Measurements from ENCODE around the gene NT5DC1.

The NT5DC1 gene

DNA sequence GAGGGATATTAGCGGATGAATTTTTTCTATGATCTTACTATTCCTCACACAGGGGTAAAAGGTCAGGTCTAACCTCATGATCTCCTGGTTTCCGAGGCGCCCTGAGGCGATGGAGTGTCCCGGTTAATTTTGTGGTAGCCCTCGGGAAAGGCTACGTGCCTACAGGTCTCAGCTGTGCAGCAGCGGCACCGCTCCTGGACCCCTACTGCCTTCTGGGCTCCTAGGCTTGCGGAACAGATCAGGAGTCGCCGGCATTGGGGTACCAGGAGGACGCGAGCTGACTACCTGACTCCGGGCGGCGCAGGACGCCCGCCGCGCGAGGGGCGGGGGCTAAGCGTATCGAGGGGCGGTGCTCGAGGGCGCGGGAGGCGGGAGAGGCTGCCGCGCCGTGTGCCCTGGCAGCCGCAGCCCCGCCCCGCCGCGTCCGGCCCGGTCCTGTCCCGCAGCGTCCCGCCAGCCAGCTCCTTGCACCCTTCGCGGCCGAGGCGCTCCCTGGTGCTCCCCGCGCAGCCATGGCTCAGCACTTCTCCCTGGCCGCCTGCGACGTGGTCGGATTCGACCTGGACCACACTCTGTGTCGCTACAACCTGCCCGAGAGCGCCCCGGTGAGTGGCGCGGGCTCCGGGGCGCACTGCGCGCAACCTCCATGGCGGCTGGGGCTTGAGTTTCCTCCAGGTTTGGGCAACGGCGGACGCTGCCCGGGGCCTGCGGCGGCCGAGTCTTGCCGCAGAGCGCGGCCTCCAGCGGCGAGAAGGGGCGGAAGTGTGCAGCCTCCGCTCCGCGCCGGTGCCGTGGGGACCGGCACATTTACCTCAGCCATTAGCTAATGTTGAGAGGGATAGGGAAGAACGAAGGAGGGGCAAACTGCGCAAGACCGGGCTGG, at the start of gene NT5DC1:
NT5DC1 (plus strand) TSS at position 435 of the 883 bp plus-strand sequence; CDS start at position 513, 78 bp downstream.
- peak within 1 kb of the TSS; percentile 68 for H3K4me3 ChIP-seq (ENCODE audit: low read length)
- peak within 1 kb of the TSS; percentile 59 for H3K9ac ChIP-seq (ENCODE audit: low read length)
- H3K36me3 ChIP-seq (ENCODE audit: control insufficient read depth, insufficient read depth, low read length): no peaks in the 10 kb centered on the region
- H3K27ac ChIP-seq (ENCODE audit: low read depth, low read length): peak within 1 kb of the TSS; percentile 91
- no peaks in the 10 kb centered on the region for H3K27me3 ChIP-seq (ENCODE audit: control insufficient read depth, insufficient read depth, low read length)
- no peaks in the 10 kb centered on the region for H3K4me1 ChIP-seq (ENCODE audit: control insufficient read depth, insufficient read depth, low read length)

DNA sequence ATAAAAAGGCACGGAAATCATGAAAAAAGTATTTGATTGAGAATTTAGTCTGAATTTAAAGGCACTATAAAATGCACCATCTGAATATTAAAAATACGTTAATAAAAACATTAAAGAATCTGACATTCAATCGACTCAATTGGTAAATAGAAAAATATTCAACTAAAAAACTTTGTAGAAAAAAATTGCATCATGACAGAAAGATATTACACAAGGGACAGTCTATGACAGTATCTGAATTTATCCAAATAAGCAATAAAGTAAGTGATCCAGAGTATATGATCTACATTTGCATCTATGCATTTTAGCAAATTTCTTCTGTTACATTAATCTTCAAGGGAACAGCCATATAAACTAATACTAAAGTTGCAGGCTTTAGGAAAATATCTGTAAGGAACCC, 49.4 kb upstream of the NT5DC1 start:
- Histone ChIP-seq H3K27ac (ENCODE audit: low read depth, low read length) (no peak overlapping the region), H3K4me3 (ENCODE audit: low read length) (no peak overlapping the region), H3K4me1 (ENCODE audit: control insufficient read depth, insufficient read depth, low read length) (no peaks in the 10 kb centered on the region), H3K27me3 (ENCODE audit: control insufficient read depth, insufficient read depth, low read length) (no peaks in the 10 kb centered on the region), H3K9ac (ENCODE audit: low read length) (no peak overlapping the region), H3K36me3 (ENCODE audit: control insufficient read depth, insufficient read depth, low read length) (no peaks in the 10 kb centered on the region)

DNA sequence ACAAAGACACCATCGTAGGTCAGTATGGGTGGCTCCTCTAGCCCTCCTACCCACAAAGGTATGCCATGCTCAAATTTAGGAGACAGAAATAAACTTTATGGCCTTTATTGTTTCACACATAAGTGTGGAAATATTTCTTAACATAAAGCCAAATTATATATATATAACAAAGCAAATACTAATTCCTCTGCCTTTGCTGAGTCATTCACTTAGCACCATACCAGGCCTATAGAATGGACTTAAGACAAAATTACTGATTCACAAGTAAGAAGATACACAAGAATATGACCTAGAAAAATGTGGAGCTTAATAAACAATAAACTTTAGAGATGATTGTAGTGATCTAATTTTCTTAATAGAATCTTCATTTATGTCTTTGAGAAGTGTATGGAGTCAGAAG, 45.1 kb upstream of the NT5DC1 start:
- H3K4me1 ChIP-seq (ENCODE audit: control insufficient read depth, insufficient read depth, low read length): no peaks in the 10 kb centered on the region
- no peak overlapping the region for H3K4me3 ChIP-seq (ENCODE audit: low read length)
- no peak overlapping the region for H3K27ac ChIP-seq (ENCODE audit: low read depth, low read length)
- no peak overlapping the region for H3K9ac ChIP-seq (ENCODE audit: low read length)
- H3K36me3 ChIP-seq (ENCODE audit: control insufficient read depth, insufficient read depth, low read length): no peaks in the 10 kb centered on the region
- no peaks in the 10 kb centered on the region for H3K27me3 ChIP-seq (ENCODE audit: control insufficient read depth, insufficient read depth, low read length)

DNA sequence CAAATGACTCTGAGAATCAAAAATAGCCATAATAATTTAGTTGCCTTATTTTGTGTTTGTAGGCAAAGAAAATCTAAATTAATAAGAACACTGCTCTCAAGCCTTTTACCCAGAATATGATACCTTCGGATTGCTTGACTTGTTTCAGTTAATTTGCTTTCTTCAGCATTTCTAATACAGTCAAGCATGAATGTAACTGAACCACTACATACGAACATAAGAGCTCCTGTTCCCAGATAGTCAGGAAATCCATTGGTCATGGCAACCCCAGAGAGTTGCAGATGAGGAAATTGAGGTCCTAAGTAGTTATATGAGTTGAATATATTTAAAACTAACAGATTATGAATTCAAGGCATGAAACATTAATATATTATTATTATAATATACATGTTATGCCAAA, 42.9 kb upstream of the NT5DC1 start:
- Histone ChIP-seq H3K36me3 (ENCODE audit: control insufficient read depth, insufficient read depth, low read length) (no peaks in the 10 kb centered on the region), H3K27me3 (ENCODE audit: control insufficient read depth, insufficient read depth, low read length) (no peaks in the 10 kb centered on the region), H3K27ac (ENCODE audit: low read depth, low read length) (no peak overlapping the region), H3K4me3 (ENCODE audit: low read length) (no peak overlapping the region), H3K9ac (ENCODE audit: low read length) (no peak overlapping the region), H3K4me1 (ENCODE audit: control insufficient read depth, insufficient read depth, low read length) (no peaks in the 10 kb centered on the region)

DNA sequence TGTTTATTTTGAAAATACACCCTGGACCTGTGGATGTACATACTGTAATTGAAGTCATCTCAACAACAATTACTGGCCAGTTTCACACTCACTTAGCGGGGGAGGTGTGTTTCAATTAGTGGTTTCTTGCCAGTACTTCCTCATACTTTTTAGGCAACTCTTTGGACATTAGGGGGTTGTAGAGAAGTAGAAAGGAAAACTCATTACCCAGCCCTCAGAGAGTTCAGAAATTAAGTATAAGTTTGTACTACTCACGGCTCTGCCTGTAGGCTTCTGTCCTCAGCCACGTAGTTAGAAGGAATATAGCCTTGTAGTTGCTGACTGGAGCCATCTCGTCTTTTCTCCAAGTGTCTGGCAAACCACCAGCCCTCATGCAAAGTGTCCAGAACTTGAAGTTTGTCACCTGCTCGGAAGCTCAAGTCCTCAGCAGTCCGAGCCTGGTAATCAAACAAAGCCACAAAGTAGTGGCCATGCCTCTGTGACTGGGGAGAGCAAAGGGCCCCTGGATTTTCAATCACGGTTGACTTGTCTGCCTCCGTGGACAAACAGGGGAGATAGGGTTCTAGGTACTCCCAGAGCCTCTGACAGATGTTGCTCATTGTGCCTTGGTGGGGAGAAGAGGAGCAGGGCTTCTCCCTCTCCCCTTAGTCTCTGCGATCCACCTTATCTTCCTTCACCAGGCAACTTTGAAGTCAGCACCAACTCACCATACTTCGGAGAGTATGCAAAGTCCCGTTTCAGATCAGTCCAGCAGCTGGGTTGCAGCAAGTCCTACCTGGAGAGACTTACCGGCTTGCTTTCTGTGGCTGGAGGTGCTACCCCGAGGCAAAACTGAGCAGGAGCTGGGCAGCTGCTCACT, 40.7 kb upstream of the NT5DC1 start:
- Histone ChIP-seq H3K9ac (ENCODE audit: low read length) (no peak overlapping the region), H3K27ac (ENCODE audit: low read depth, low read length) (no peak overlapping the region), H3K4me1 (ENCODE audit: control insufficient read depth, insufficient read depth, low read length) (no peaks in the 10 kb centered on the region), H3K4me3 (ENCODE audit: low read length) (peak overlapping the region; percentile 59), H3K36me3 (ENCODE audit: control insufficient read depth, insufficient read depth, low read length) (no peaks in the 10 kb centered on the region), H3K27me3 (ENCODE audit: control insufficient read depth, insufficient read depth, low read length) (no peaks in the 10 kb centered on the region)

DNA sequence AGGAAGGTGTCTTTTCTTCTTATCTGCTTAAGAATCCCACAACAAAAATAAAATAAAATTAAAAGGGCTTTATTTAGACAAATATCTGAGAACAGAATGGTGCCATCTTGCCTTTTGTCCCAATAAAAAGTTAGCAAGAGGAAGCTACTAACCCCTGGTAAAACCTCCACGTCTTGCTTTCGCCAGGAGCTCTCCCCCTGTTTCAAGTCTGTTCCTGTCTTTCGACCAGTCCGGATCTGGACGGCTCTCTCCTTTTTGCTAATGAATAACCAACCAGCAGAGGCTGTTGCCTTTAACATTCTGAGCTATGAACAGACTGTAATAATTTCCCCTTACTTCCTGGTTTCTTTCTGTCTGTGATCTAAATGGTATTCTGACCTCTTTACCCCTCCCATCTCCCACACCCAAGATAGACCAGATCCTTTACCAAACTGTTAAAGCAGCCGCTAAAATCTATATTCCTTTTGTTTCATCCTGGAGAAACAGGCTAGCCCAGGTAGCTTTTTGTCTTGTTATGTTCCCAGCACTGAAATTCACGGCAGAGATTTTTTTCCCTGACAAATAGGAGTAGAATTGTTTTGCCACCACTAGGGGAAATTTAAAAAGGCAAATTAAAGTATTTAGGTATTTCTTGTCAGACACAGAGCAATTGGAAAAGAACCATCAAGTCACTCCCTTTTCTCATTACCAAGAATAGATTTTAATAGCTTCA, 39.9 kb upstream of the NT5DC1 start, which contains the start of gene FRK:
FRK (minus strand) TSS at position 320 of the 712 bp plus-strand sequence. CDS start 580 bp downstream, outside the sequence.
- no peak within 1 kb of the TSS for H3K9ac ChIP-seq (ENCODE audit: low read length)
- no peaks in the 10 kb centered on the region for H3K4me1 ChIP-seq (ENCODE audit: control insufficient read depth, insufficient read depth, low read length)
- H3K4me3 ChIP-seq (ENCODE audit: low read length): peak within 1 kb of the TSS; percentile 59
- H3K27me3 ChIP-seq (ENCODE audit: control insufficient read depth, insufficient read depth, low read length): no peaks in the 10 kb centered on the region
- peak within 1 kb of the TSS; percentile 24 for H3K27ac ChIP-seq (ENCODE audit: low read depth, low read length)
- no peaks in the 10 kb centered on the region for H3K36me3 ChIP-seq (ENCODE audit: control insufficient read depth, insufficient read depth, low read length)

DNA sequence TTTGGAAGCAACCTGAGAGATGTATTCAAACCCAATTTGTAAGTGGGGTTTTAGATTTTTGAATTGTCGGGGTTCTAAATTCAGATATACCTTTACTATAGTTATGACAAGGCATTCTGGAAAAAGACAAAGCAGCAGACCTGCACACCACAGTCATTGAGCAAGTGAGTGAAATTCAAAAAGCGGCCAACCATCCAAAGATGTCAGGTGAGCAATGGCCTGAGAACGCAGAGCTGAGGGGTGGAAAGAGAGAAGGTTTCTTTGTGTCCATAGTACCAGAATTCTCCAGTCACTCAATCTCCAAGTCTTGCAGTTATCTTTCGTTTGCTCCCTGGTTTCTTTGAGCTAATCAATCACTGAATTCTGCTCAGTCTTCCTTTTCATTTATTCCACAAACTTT, 38.2 kb upstream of the NT5DC1 start:
- H3K36me3 ChIP-seq (ENCODE audit: control insufficient read depth, insufficient read depth, low read length): no peaks in the 10 kb centered on the region
- H3K4me3 ChIP-seq (ENCODE audit: low read length): no peak overlapping the region
- H3K27me3 ChIP-seq (ENCODE audit: control insufficient read depth, insufficient read depth, low read length): no peaks in the 10 kb centered on the region
- no peak overlapping the region for H3K27ac ChIP-seq (ENCODE audit: low read depth, low read length)
- no peaks in the 10 kb centered on the region for H3K4me1 ChIP-seq (ENCODE audit: control insufficient read depth, insufficient read depth, low read length)
- no peak overlapping the region for H3K9ac ChIP-seq (ENCODE audit: low read length)

DNA sequence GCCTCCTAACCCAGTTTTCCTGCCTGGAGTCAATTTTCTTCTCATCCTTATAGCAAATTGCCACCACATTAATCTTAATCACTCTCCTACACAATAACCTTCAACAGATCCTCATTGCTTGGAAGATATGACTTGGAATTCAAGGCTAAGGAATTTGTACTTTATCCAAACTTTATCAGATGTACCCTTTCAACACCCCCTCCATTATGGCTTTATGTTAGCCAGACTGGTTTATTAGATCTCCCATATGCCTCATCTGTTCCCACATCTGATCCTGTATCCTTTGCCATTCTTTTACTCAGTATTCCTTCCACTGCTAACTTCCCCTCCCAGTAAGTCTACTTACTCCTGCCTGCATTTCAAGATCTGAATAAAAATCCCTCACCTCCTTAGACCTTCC, 36.0 kb upstream of the NT5DC1 start:
- H3K9ac ChIP-seq (ENCODE audit: low read length): no peak overlapping the region
- no peaks in the 10 kb centered on the region for H3K27me3 ChIP-seq (ENCODE audit: control insufficient read depth, insufficient read depth, low read length)
- H3K4me1 ChIP-seq (ENCODE audit: control insufficient read depth, insufficient read depth, low read length): no peaks in the 10 kb centered on the region
- H3K4me3 ChIP-seq (ENCODE audit: low read length): no peak overlapping the region
- H3K27ac ChIP-seq (ENCODE audit: low read depth, low read length): no peak overlapping the region
- no peaks in the 10 kb centered on the region for H3K36me3 ChIP-seq (ENCODE audit: control insufficient read depth, insufficient read depth, low read length)

DNA sequence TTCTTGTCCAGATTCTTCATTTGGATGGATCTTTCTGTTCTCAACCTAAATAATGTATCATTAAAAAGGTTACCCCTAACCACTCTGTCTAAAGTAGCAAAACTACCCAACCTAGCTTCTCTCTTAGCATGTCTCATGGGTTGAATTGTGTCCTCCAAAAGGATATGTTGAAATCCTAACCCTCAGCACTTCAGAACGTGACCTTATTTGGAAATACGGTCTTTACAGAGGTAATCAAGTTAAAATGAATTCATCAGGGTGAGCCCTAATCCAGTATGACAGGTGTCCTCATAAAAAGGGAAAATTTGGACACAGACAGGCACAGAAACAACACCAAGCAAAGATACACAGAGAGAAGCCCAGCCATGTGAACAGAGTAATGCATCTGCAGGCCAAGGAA, 33.9 kb upstream of the NT5DC1 start:
- Histone ChIP-seq H3K4me1 (ENCODE audit: control insufficient read depth, insufficient read depth, low read length) (no peaks in the 10 kb centered on the region), H3K27me3 (ENCODE audit: control insufficient read depth, insufficient read depth, low read length) (no peaks in the 10 kb centered on the region), H3K4me3 (ENCODE audit: low read length) (no peak overlapping the region), H3K36me3 (ENCODE audit: control insufficient read depth, insufficient read depth, low read length) (no peaks in the 10 kb centered on the region), H3K9ac (ENCODE audit: low read length) (no peak overlapping the region), H3K27ac (ENCODE audit: low read depth, low read length) (no peak overlapping the region)

DNA sequence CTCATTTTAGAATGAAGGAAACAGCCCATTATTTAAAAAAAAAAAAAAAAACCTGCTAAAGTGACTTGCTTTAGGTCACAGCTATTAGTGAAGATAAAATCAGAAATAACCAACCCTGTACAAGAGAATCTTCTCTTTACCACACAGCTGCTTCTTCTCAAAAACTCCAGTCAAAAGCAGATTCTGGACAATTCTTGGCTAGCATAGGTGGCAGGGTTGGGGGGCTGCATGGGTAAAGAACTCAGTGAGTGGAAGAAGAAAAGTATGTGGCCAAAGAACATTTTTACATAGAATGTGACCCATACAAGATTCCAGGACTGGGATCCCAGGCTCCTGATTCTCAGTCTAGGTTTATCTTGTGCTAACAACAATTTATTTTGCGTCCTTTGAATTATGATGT, 30.6 kb upstream of the NT5DC1 start:
- Histone ChIP-seq H3K9ac (ENCODE audit: low read length) (no peak overlapping the region), H3K4me3 (ENCODE audit: low read length) (no peak overlapping the region), H3K27ac (ENCODE audit: low read depth, low read length) (no peak overlapping the region), H3K4me1 (ENCODE audit: control insufficient read depth, insufficient read depth, low read length) (no peaks in the 10 kb centered on the region), H3K36me3 (ENCODE audit: control insufficient read depth, insufficient read depth, low read length) (no peaks in the 10 kb centered on the region), H3K27me3 (ENCODE audit: control insufficient read depth, insufficient read depth, low read length) (no peaks in the 10 kb centered on the region)

DNA sequence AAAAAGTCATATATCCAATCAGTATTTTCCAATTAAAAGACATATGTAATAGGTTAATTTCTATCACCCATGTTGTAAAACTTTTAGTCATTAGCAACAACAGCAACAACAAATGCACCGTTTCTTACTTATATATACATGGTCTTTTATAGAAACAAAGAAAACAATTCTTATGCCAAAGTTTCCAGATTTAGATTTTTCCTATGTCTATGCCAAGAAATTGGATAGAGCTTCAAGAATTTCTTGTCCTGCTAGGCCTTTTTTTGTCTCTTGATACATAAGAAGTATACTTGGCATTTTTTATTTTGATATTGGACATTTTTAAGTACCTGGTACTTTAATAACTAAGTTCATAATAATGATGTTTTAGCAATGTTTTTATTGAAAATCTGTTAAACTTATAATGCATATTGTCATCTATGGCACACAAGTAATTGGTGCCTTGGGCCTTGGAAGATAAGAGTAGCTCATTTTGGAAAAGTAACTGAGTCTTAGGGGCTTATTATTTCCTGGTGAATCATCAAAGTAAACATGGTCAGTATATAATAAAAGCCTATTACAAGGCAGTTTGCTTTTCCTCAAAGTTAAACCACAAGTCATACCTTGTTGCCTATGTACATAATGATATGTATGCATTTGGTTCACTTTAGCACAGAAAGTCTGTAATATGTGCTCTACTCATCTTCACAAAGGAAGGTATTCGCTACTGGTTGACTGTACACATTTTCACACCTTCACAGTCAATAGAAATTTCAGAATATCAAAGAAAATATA, 29.9 kb upstream of the NT5DC1 start:
- no peaks in the 10 kb centered on the region for H3K4me1 ChIP-seq (ENCODE audit: control insufficient read depth, insufficient read depth, low read length)

More for the DNA sequence above, 29.9 kb upstream of the NT5DC1 start:
- Histone ChIP-seq H3K9ac (ENCODE audit: low read length) (no peak overlapping the region), H3K27me3 (ENCODE audit: control insufficient read depth, insufficient read depth, low read length) (no peaks in the 10 kb centered on the region), H3K27ac (ENCODE audit: low read depth, low read length) (no peak overlapping the region), H3K4me3 (ENCODE audit: low read length) (no peak overlapping the region), H3K36me3 (ENCODE audit: control insufficient read depth, insufficient read depth, low read length) (no peaks in the 10 kb centered on the region)

All from rectal smooth muscle tissue (tissue), 1 donor.